NCI-H345 (cell line): ENCODE measurements around the gene SOX15.
A peak's percentile ranks its signal among the peaks of the same experiment; 100 is the strongest.
"Not testable (repeated sequence)": the region's sequence is repeated elsewhere in the genome, so short reads cannot be mapped to it uniquely, and the experiment has no call there.

Experiments used
- DNase-seq: peaks from one replicate; lab custom pipeline; 2025; lab: John Stamatoyannopoulos, UW

The SOX15 gene

GRCh38 chr17:7610641-7611040, 20.7 kb upstream of the SOX15 start:
- DNase-seq, result peak; percentile 0

- DNase-seq, result no peak
These were observed 16.4 kb upstream of the SOX15 start for GRCh38 chr17:7606280-7606679.

- not testable (repeated sequence) for DNase-seq
These were observed 7.7 kb upstream of the SOX15 start for GRCh38 chr17:7597561-7597960.

- DNase-seq, result no peak
These were observed 3.4 kb upstream of the SOX15 start for GRCh38 chr17:7593296-7593695.

GRCh38 chr17:7592422-7593021, 2.6 kb upstream of the SOX15 start:
- DNase-seq, result no peak

GRCh38 chr17:7591596-7591995, 1.7 kb upstream of the SOX15 start:
- no peak for DNase-seq

- no peak for DNase-seq
These were observed 849 bp upstream of the SOX15 start for GRCh38 chr17:7590743-7591142.

GRCh38 chr17:7589204-7589868, 558 bp downstream of the SOX15 start:
- DNase-seq, result no peak

GRCh38 chr17:7588553-7589203, 1.2 kb downstream of the SOX15 start:
- DNase-seq, result no peak

GRCh38 chr17:7587420-7588151, 2.3 kb downstream of the SOX15 start:
- DNase-seq, result no peak

GRCh38 chr17:7586673-7587419, 3.0 kb downstream of the SOX15 start:
- DNase-seq, result no peak

GRCh38 chr17:7583253-7584109, 6.4 kb downstream of the SOX15 start, which contains the start of gene MPDU1:
MPDU1 (plus strand) TSS chr17:7583852; CDS start chr17:7583863, 11 bp downstream.
- DNase-seq, result peak; percentile 95

- DNase-seq, result no peak
These were observed 7.3 kb downstream of the SOX15 start for GRCh38 chr17:7582396-7583252.

- DNase-seq, result no peak
These were observed 9.0 kb downstream of the SOX15 start for GRCh38 chr17:7580604-7581575.

- no peak for DNase-seq
These were observed 9.9 kb downstream of the SOX15 start for GRCh38 chr17:7579834-7580603.

GRCh38 chr17:7579001-7579833, 10.7 kb downstream of the SOX15 start, which contains the start of gene CD68:
CD68 (plus strand) TSS chr17:7579638; CDS start chr17:7579678, 40 bp downstream.
- no peak for DNase-seq
